Measurements from ENCODE around the gene EIF3L.
A peak's percentile ranks its signal among the peaks of the same experiment; 100 is the strongest.

The EIF3L gene

DNA sequence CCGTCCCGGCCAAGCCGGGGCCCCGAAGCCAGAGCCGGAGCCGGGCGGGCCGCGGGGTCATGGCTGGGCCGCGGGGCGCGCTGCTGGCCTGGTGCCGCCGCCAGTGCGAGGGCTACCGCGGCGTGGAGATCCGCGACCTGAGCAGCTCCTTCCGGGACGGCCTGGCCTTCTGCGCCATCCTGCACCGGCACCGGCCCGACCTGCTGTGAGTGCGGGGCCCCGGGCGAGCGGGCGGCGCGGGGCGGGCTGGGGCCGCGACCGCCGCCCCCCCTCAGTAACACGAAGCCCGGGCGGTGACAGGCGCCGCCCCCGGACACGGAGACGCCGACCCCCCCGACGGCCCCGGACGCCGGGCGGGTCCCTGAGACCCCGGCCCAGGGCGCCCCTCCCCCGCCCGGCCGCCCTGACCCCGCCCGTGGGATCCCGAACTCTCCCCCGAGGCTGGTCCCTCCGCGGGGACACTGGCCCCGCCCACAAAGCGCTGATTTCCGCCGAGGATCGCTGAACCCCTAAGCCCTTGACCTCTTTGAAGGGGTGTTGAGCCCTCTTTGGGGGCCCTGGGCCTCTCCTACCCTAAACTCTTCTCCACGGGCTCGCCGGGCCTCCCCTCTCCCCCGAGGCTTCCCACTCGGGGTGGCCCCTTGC is 57.3 kb downstream of the EIF3L start:
- DNase-seq: no peak

DNA sequence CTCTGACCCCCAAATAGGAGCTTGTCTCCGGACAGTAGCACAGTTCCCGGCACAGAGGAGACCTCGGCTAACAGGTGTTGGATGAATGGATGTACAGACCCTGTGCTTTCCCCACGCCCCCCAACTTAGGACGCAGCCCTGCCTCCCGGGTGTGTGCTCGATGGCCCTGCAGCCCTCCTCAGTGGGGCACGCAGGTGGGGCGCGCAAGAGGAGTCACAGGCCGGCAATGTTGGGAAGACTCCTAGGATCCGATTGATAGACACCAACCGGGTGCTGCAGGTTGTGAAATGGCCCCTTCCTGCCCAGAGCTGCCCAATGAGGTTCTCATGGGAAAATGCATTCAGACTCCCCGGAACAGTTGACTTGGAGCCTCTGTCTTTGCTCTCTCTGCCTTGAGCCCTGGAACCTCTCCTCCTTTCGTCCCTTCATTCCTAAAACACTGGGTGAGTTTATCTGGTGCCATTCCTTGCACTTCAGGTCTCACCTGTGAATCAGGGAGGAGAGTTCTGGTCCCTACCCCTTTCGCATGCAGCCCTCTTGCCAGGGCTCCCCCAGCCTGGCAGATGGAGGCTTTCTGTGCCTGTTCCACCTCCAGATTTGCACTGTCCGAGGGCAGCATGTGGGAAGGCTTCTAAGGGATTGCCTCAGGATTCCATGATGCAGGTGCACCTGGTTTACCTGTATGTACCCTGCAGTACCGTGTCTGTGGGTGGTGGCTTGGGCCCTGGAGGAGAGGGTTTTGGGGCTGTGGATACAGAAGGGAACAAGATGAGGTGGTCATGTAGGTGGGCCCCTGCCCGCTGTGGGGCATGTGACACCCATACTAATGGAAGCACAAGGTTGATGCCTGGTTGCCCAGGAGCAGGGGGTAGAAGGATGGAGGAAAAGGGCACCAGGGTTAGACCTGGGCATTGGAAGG is 58.1 kb downstream of the EIF3L start:
- no peak for DNase-seq

DNA sequence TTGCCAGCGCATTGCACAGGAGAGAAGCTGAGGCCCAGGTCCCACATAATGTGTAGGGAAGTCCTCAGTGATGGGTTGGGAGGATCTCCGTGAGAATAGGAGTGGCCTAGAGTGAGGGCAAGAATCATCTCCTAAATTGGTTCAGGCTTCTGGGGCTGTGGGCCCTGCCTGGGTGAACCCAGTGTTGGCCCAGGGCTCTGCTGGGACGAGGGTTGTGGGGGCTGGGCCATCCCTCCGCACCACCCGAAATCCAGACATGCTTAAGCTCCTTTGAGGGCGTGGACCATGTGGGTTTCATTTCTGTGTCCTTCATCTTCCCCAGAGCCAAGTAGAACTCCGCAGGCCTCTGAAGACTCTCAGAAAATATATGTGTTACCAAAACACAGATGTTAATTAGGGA is 60.5 kb downstream of the EIF3L start:
- peak; percentile 88 for DNase-seq

DNA sequence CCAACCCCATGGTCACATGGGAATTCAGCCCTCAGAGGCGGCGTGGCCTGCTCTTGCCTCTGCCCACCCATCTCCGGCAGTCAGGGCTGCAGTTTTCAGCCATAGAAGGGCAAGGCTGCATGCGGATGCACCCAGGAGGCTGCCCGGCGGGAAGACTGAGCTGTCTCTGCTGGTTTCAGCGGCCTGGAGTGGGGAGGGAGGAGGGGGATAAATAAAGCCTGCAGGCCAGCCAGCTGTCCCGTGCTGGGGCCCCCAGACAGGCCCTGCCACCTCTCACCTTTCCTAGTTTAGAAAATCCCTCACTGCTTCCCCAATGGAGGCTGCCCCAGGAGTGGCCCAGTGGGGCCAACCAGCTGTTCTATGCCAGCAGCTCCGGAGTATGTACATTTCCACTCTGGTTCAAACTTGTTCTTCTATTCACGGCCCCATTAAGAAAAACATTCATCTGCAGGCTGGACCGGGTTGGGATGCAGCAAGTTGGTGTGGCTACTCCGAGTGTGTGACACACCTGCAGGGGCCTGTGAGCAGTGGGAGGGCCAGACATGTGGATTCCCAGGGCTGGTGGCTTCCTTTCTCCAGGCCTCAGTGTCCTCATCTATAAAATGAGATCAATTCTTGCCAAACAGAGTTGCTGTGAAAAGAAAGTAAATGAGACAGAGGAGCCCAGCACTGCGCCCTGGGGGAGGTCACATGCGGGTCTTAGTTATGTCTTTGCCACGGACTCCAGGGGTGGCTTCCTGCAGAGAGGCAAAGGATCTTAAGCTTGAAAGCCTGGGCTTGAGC is 61.9 kb downstream of the EIF3L start:
- peak; percentile 51 for DNase-seq

DNA sequence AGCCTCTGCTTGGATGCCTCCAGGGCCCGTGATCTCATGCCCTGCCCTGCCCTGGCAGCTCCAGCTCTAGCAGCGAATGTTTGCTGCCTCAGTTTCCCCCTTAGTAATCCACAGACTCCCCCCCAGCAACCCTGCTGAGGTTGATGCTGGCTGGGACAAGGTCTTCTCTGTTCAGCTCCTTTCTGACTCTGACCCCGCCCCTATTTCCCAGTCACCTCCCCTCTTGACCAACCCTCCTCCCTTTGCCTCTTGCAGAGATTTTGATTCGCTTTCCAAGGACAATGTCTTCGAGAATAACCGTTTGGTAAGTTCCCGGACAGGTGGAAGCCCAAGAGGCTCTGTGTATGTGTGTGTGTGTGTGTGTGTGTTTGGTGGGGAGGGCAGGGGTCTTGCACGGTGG is 62.5 kb downstream of the EIF3L start:
- DNase-seq: no peak

DNA sequence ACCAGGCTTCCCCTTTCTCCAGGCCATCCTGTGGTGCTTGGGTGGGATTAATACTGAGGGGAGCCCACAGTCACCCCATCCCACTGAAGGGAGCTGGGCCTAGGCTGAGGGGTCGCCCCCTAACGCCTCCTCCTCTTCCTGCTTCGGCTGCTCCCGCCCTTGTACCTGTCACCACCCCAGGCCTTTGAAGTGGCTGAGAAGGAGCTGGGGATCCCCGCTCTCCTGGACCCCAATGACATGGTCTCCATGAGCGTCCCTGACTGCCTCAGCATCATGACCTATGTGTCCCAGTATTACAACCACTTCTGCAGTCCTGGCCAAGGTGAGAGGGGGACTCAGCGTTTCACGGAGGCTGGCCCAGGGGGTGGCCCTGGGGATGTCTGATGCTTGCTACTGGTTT is 63.0 kb downstream of the EIF3L start:
- DNase-seq: no peak

DNA sequence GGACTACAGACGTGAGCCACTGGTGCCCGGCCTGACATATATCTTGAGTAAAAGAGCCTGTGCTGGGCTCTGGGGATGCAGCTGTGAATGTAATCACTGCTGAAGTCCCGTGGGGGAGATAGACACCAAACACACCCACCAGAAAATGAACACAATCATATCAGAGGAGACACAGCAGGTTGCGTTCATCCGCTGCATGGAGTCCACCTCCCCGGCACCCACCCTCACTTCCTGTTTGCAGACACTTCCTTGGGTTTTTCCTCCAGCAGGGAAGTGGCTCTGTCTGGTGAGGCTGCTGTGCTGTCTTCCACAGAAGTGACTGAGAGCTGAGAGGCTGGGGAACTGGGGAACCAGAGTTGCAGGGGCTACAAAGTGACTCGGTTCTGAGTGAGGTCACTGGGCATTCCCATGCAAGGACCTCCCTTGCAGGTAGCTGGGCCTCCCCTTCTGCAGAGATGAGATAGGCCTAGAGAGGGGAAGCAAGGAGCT is 64.1 kb downstream of the EIF3L start:
- no peak for DNase-seq

DNA sequence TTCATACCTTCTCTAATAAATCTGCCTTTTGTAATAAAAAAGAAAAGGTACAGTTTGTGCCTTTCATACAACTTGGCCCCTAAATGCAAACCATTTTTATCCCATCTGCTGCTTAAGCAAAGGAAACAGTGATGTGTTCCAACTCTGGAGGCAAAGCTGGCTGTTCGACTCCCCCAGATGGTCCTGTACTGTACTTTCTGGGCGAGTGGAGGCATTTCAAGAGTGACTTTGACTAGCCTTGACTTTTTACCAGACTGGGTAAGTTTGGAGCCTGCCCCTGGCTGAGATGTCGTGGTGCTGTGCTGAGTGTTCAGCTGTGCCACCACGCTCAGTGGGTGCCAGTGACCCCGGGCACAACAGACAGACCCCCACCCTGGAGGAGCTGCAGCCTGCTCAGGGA is 67.1 kb downstream of the EIF3L start:
- no peak for DNase-seq

DNA sequence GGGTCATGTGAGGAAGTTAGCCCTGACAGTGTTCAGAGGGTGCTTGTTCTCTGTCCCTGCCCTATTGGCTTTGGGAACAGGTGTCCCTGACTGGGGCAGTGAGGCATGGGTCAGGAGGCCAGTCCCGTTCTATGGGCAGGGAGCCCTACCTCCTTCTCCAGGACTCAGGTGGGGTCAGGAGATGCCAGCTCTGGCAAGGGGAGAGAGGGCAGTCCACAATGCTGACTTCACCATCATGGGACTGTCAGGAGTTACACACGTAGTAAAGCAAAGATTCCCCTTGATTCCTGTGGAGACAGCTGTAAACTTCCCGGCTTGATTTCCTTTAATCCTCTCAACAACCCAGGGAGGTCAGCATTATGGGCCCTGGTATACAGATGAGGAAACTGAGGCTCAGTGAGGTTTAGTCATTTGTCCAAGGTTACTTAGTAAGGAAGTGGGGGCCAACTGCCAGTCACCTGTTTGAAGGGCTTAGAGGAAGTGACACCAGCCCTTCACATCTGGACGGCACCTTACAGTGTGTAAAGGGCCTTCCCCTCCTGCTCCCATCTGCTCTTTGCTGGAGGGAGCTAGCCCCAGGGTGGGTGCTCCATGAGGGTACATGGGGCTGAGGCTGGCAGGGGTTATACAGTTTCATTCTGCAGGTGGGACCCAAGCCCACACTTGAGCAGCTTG is 68.8 kb downstream of the EIF3L start:
- DNase-seq: no peak

DNA sequence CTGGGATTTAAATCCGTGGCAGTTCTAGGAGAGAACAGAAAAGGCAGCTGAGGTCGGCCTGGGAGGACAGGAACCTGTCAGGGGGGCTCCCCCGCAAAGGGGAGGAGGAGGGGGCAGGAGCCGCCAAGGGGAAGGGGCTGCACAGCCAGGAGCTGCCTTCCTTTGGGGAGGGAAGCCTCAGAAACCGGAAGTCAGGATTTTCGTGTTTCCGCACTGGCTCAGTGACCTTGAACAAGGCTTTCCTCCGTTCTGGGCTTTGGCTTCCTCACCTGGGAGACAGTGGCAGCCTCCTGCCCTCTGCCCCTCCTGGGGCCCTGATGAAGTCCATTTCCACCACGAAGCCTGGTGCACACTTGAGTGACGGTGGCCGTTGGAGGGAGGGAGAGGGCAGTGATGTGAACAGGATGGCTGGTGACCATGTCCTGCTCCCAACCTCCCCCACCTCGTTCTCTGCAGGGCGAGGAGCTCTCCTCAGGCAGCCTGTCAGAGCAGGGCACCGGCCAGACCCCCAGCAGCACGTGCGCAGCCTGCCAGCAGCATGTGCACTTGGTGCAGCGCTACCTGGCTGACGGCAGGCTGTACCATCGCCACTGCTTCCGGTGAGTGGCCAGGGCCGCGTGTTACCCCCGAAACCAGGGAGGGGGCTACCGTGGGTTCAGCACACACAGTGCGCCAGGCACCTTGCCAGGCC is 69.5 kb downstream of the EIF3L start:
- no peak for DNase-seq

DNA sequence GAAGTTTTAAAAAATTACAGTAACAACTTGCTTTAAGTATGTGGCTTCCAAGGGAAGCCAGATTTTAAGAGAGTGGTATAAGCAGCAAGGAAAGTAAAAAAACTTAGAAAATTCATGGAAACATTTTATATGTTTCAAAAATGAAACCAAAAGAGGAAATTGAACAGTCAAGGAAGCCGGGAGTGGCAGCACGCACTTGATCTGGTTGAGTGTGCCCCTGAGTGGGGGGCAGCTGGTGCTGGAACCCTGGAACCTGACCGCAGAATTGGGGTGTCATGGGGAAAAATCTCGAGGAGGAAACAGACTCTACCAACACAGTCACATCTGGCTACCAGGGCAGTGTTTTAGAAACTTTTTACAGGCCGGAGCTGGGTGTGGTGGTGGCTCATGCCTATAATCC is 70.9 kb downstream of the EIF3L start:
- no peak for DNase-seq

DNA sequence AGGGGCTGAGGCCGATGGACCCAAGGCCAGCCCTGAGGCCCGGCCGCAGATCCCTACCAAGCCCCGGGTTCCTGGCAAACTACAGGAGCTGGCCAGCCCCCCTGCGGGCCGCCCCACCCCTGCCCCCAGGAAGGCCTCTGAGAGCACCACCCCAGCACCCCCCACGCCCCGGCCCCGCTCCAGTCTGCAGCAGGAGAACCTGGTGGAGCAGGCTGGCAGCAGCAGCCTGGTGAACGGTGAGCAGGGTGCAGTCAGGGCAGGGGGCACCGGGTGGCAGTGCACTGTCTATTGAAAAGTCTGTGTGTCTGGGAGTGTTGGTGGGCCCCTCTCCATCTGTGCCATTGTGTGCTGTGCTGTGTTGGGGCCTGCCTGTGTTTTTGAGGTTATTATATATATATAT is 73.0 kb downstream of the EIF3L start:
- DNase-seq: no peak

DNA sequence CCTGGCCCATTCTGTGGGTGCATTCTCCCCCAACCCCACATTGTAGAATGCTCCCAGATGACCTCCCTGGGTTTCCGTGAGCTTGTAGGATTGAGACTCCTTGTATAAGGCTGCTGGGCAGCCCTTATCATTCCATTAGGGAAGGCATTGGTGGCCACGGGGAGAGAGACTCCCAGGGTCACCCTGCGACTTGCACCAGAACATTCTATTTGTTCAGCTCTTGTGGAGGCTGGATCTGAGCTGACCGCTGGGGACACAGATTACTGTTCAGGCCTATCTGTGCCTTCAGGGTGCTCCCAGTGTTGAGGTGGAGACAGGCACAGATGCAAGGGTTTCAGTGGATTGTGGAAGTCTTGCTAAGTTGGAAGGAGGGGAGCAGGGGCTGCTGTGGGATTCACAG is 74.7 kb downstream of the EIF3L start:
- DNase-seq: no peak

DNA sequence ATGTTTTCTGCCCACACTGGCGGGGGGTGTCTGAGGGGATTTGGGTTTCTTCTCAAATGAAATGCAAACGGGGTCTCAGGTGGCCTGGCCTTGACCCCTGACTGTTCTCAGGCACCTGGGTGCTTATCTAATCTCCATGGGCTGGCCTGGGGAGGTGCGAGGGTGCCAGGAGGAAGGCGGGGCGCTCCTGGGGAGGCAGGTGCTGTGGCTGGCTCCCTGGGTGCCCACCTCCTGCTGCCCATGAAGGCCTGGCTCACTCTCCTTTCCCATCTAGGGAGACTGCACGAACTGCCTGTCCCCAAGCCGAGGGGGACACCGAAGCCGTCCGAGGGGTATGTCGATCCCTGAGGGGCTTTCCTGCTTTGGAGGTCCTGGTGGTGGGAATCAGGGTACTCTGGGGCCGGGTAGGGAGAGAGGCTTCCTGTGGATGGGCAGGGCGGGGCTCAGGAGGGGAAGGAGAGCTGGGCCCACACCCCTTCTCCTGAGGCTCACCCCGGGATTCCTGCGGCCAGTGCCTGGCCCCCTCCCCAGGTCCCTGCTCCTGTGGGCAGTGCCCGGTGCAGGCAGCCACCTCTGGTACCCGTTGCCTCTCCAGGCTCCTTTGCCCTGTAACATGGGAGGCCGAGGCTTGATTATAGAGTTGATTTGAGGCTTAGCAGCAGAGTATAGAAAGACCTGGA is 75.3 kb downstream of the EIF3L start:
- no peak for DNase-seq

DNA sequence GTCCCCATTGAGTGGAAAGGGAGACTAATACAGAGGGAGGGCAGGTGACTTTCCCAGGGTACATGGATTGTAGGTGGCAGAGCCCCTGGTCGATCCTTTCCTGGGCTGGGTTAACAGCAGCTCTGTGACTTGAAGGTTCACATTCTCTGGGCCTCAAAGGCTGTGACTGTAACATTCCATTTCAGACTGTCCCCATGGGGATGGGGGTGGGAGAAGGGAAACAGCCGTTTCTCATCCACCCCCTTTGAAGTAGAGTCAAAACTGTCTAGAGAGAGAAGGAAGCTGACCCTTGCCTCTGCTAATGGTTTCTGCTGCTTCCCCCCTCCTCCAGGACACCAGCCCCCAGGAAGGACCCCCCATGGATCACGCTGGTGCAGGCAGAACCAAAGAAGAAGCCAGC is 76.1 kb downstream of the EIF3L start:
- peak; percentile 27 for DNase-seq

DNA sequence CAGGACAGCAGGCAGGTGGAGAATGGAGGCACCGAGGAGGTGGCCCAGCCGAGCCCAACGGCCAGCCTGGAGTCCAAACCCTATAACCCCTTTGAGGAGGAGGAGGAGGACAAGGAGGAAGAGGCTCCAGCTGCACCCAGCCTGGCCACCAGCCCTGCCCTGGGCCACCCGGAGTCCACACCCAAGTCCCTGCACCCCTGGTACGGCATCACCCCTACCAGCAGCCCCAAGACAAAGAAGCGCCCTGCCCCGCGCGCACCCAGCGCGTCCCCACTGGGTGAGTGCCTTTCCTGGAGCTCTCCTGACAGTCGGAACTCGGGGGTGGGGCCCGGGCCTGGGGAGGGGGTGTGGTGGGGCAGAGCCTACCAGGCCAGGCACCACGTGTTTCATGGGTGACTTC is 76.5 kb downstream of the EIF3L start:
- DNase-seq: no peak

DNA sequence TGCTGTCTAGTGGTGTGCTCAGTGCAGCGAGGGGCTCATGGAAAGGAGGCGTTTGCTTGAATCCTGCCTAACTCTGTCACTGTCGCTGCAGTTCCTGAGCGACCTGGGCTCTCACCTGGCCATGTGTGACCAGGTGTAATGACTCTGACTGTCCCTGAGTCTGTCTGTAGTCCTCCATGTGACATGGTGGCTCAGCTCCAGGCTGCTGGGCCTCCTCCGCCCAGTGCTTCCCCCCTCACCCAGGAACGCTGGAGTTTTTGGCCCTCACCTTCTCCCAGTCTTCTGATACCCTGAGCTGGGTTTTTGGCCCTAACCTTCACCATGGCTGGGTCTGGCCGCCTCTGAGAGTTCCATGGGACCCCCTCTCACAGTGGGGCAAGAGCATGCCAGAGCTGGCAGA is 77.1 kb downstream of the EIF3L start:
- no peak for DNase-seq

DNA sequence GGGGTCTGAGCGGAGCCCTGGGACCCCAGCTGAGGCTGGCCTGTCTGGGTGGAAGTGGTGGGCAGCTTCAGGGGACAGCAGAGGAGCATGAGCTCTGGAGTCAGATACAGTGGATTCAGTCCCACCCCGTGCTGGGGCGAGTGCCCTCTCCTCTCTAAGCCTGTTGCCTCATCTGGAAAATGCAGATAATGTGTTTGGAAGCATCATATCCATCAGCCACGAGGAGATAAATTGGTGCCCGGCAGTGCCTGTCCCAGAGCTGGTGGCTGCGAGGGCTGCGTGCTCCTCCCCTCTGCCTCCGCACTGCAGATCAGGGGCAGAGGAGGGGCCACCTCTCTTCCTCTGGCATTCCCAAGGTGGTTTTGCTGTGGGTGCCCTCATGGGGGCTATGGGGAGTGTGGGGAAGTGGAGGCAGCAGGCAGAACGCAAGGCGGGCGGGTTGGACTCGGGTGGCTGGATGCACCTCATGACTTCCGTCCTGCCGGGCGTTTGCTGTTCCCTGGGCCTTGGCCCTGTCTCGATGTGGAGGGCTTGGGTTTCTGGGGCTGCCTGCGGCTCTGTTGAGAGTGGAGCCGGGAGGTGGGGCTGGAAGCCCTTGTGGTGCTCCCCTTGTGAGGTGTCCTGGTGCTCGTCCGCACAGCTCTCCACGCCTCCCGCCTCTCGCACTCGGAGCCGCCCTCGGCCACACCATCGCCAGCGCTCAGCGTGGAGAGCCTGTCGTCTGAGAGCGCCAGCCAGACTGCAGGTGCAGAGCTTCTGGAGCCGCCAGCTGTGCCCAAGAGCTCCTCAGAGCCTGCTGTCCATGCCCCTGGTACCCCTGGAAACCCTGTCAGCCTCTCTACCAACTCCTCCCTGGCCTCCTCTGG is 77.8 kb downstream of the EIF3L start:
- DNase-seq: no peak

DNA sequence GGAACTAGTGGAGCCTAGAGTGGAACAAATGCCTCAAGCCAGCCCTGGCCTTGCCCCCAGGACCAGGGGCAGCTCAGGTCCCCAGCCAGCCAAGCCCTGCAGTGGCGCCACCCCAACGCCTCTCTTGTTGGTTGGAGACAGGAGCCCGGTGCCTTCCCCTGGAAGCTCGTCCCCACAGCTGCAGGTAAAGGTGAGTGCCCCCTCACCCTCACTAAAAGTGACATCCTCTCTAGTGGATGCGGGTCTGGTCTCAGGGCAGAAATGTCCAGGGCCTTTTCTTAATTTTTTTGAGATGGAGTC is 78.4 kb downstream of the EIF3L start:
- DNase-seq: no peak

DNA sequence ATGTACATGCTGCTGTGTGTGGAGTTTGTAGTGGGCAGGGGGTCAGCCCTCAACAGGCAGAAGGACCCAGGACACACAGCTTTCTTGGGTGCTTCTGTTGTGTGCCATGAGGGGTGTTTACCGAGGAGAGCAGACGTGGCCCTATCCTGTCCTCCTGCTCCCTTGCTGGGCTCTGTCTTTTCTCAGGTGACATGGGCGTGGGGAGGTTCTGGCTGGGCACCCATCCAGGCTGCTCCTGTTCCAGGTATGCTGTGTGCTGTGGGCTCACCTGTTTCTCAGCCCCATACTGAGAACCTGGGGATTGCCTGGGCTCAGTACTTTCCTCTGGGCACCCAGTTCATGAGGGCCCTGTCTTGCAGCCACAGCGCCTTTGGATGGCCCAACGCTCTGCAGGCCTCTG is 80.2 kb downstream of the EIF3L start:
- DNase-seq: no peak

All from fibroblast of skin of scalp (primary cell).